Activated CD8-positive, alpha-beta memory T cell treated with anti-CD3 and anti-CD28 coated beads for 48 hours (primary cell): ENCODE results near the gene SNAP47.

Experiments
- DNase-seq, 3 experiments: peaks; one replicate each; pipeline ENCODE4 v3.0.0-alpha.2; 2020; ENCODE audit warnings: low read depth in 2 of 3, low spot score in 2 of 3

Gene SNAP47

GRCh38 chr1:227731696-227732585 lies 3.3 kb upstream of the SNAP47 start:
- DNase-seq: no peak

GRCh38 chr1:227732586-227733308 lies 2.5 kb upstream of the SNAP47 start:
- DNase-seq: no peak

- DNase-seq: no peak
Observed at GRCh38 chr1:227733309-227733705, 1.9 kb upstream of the SNAP47 start.

- no peak for DNase-seq
Observed at GRCh38 chr1:227733751-227734545, 1.3 kb upstream of the SNAP47 start.

GRCh38 chr1:227734546-227734855 lies 734 bp upstream of the SNAP47 start:
- no peak for DNase-seq

- DNase-seq: no peak
Observed at GRCh38 chr1:227735539-227736285, 477 bp downstream of the SNAP47 start.

GRCh38 chr1:227736814-227737432 lies 1.7 kb downstream of the SNAP47 start:
- no peak for DNase-seq

GRCh38 chr1:227738820-227739219 lies 3.6 kb downstream of the SNAP47 start:
- no peak for DNase-seq

GRCh38 chr1:227739636-227740035 lies 4.4 kb downstream of the SNAP47 start:
- no peak for DNase-seq

GRCh38 chr1:227740401-227740960 lies 5.2 kb downstream of the SNAP47 start:
- DNase-seq: no peak

GRCh38 chr1:227741166-227741870 lies 6.1 kb downstream of the SNAP47 start:
- no peak for DNase-seq

- DNase-seq: no peak
Observed at GRCh38 chr1:227742738-227743715, 7.8 kb downstream of the SNAP47 start.

- no peak for DNase-seq
Observed at GRCh38 chr1:227744668-227745067, 9.4 kb downstream of the SNAP47 start.

GRCh38 chr1:227745568-227746265 lies 10.5 kb downstream of the SNAP47 start:
- DNase-seq: no peak

- no peak for DNase-seq
Observed at GRCh38 chr1:227746676-227747075, 11.4 kb downstream of the SNAP47 start.

GRCh38 chr1:227747382-227747781 lies 12.1 kb downstream of the SNAP47 start:
- no peak for DNase-seq

- no peak for DNase-seq
Observed at GRCh38 chr1:227747948-227748495, 12.8 kb downstream of the SNAP47 start.
